B cell (primary cell): ENCODE data around the gene FXR1. TPM values are rescaled to one million over a fixed set of nuclear protein-coding genes. Genes with fewer than 3 reads are reported as not detected.

Source experiments
- ATAC-seq: fragments of 200-7000 bp; cut with Tn5 transposase; one replicate; pipeline ENCODE4 v1.10.0; 2021; ENCODE audit warnings: low read depth, mild to moderate bottlenecking, moderate number of reproducible peaks, moderate library complexity
- CTCF ChIA-PET: fragments of 350-600 bp; sonication (Branson Sonifier 250); formaldehyde crosslinking; loops from one replicate; lab custom pipeline; 2021; ENCODE audit warnings: antibody characterized with exemption, inconsistent platforms; lab: Charles Lee
- POLR2A ChIA-PET: fragments of 350-600 bp; sonication (Branson Sonifier 250); formaldehyde crosslinking; loops from one replicate; lab custom pipeline; 2021; ENCODE audit warnings: antibody characterized with exemption; lab: Charles Lee
- DNase-seq: peaks from one replicate; pipeline ENCODE4 v3.0.0; 2013
- H2AFZ ChIP-seq: 2 replicates; pipeline ENCODE4 v1.6.1; 2012; ENCODE audit warnings: mild to moderate bottlenecking, low read depth, low read length; ENCODE audit not compliant: insufficient read depth, poor library complexity, severe bottlenecking
- H3K27ac ChIP-seq, 2 donors: 1 replicate in 1 of 2; 2 replicates in 1 of 2; pipeline ENCODE4 v1.5.1; 2012 to 2013; ENCODE audit warnings: low read length in 2 of 2, mild to moderate bottlenecking in 2 of 2, moderate library complexity in 1 of 2
- H3K27me3 ChIP-seq, 4 experiments: fragments of 200-600 bp in 1 of 4; sonication (generic) in 1 of 4; replicated peaks in 1 of 4; 1 replicate in 2 of 4; 2 replicates in 2 of 4; pipeline versions ENCODE4 v1.6.1 to v1.7.0; 2013 to 2016; ENCODE audit warnings: low read length in 3 of 4, mild to moderate bottlenecking in 2 of 4, mixed read lengths in 1 of 4, moderate library complexity in 1 of 4; ENCODE audit not compliant: insufficient read depth in 4 of 4, control insufficient read depth in 3 of 4; ENCODE audit errors: control extremely low read depth in 1 of 4
- H3K36me3 ChIP-seq, 2 experiments: replicated peaks in 1 of 2; 1 replicate in 1 of 2; 2 replicates in 1 of 2; pipeline versions ENCODE4 v1.6.1 to v1.7.1; 2013; ENCODE audit warnings: low read length in 1 of 2; ENCODE audit not compliant: insufficient read depth in 2 of 2, control insufficient read depth in 1 of 2; ENCODE audit errors: control extremely low read depth in 1 of 2, extremely low read depth in 1 of 2
- H3K4me1 ChIP-seq, 2 donors: fragments of 200-600 bp in 1 of 2; sonication (generic) in 1 of 2; 1 replicate in 1 of 2; 2 replicates in 1 of 2; pipeline versions ENCODE4 v1.5.1 to v1.6.1; 2013 to 2017; ENCODE audit warnings: low read length in 2 of 2; ENCODE audit not compliant: control insufficient read depth in 2 of 2, insufficient read depth in 2 of 2
- H3K4me2 ChIP-seq: replicated peaks from 2 replicates; pipeline ENCODE3; 2012; ENCODE audit warnings: mild to moderate bottlenecking, low read depth, low read length; ENCODE audit not compliant: poor library complexity, severe bottlenecking
- H3K4me3 ChIP-seq, 5 experiments: fragments of 200-600 bp in 1 of 5; sonication (generic) in 1 of 5; 1 replicate in 3 of 5; 2 replicates in 2 of 5; pipeline versions ENCODE4 v1.5.1 to v1.7.0; 2011 to 2016; ENCODE audit warnings: low read length in 4 of 5, mild to moderate bottlenecking in 4 of 5, low read depth in 2 of 5, control low read depth in 1 of 5, moderate library complexity in 1 of 5; ENCODE audit not compliant: insufficient read depth in 1 of 5; ENCODE audit errors: control extremely low read depth in 1 of 5, extremely low read depth in 1 of 5
- H3K79me2 ChIP-seq: fragments of 200-600 bp; sonication (generic); one replicate; pipeline ENCODE4 v1.6.0; 2016; ENCODE audit warnings: low read length; ENCODE audit not compliant: control insufficient read depth, insufficient read depth
- H3K9ac ChIP-seq: fragments of 200-600 bp; sonication (generic); 2 replicates; pipeline ENCODE4 v1.6.1; 2017; ENCODE audit warnings: mild to moderate bottlenecking, low read length, moderate library complexity
- H3K9me3 ChIP-seq, 3 donors: one replicate each; pipeline versions ENCODE4 v1.6.1 to v1.7.1; 2013; ENCODE audit warnings: low read length in 2 of 3; ENCODE audit not compliant: control insufficient read depth in 2 of 3, insufficient read depth in 1 of 3; ENCODE audit errors: control extremely low read depth in 1 of 3
- H4K20me1 ChIP-seq: 2 replicates; pipeline ENCODE4 v1.6.0; 2012; ENCODE audit warnings: mild to moderate bottlenecking, low read length; ENCODE audit not compliant: insufficient read depth, control insufficient read depth, poor library complexity, severe bottlenecking
- H3K27ac Mint-ChIP-seq: one replicate; pipeline ENCODE4 v1.8.0; 2021; ENCODE audit warnings: mixed read lengths
- H3K27me3 Mint-ChIP-seq: one replicate; pipeline ENCODE4 v1.8.0; 2021; ENCODE audit warnings: mixed read lengths
- H3K4me1 Mint-ChIP-seq: one replicate; pipeline ENCODE4 v1.8.0; 2021; ENCODE audit warnings: mixed read lengths
- H3K4me3 Mint-ChIP-seq: one replicate; pipeline ENCODE4 v1.8.0; 2021; ENCODE audit warnings: mixed read lengths
- H3K9me3 Mint-ChIP-seq: one replicate; pipeline ENCODE4 v1.8.0; 2022; ENCODE audit warnings: mixed read lengths; ENCODE audit not compliant: insufficient read depth
- CTCF ChIP-seq: fragments of 200-600 bp; IDR thresholded peaks from one replicate; pipeline ENCODE4 v1.8.0; 2022; ENCODE audit warnings: antibody characterized with exemption, mild to moderate bottlenecking
- EZH2 ChIP-seq: IDR thresholded peaks from 2 replicates; pipeline ENCODE4 v1.6.1; 2012; ENCODE audit warnings: borderline replicate concordance, low read depth, mild to moderate bottlenecking, moderate library complexity, low read length; ENCODE audit not compliant: insufficient read depth, poor library complexity, severe bottlenecking
- intact Hi-C: fragments of 100-400 bp; cut with micrococcal nuclease; formaldehyde crosslinking; loops from one replicate; pipeline ENCODE4 v1.10.0; 2022
- polyA plus RNA-seq: library from polyadenylated mRNA; depleted of rRNA; stranded (reverse); fragments of >200 nt; gene quantifications from 2 replicates; pipeline ENCODE4 v1.2.3, GENCODE V29; 2012
- total RNA-seq, 2 donors: library from RNA; stranded (reverse); fragments of 120-200 nt in 1 of 2; gene quantifications; 1 replicate in 1 of 2; 2 replicates in 1 of 2; pipeline versions ENCODE4 v1.2.3 to v1.2.4, GENCODE V29; 2013 to 2022

FXR1 gene
- total and polyA plus RNA-seq, 2 donors (not counting 1 experiment from before 2014, with no cell fraction given) = 43.4 to 144 TPM

DNA sequence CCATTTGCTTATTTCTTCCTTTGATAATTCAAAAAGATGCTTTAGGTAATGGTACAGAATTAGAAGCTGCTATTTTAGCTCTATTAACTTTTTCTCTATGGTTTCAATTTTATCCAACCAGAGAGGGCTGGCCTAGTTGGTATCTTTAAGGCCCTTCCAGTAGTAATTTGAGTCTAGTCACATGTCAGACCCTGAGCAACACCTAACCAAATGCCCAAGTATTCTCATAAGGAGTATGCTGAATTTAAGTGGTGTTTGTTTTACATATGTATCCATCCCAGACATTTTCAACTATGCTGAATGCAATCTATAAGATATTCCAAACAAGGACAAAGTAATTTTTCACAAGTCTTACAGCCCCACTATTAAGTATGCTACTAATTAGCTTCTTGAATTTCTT lies 67.5 kb downstream of the FXR1 start:
- H3K9ac ChIP-seq = no peak overlapping the region
- no peaks in the 10 kb centered on the region for H3K79me2 ChIP-seq
- H3K4me3 Mint-ChIP-seq = no peak overlapping the region
- H3K4me3 ChIP-seq = no peak overlapping the region
- H2AFZ ChIP-seq = no peak overlapping the region
- H3K27me3 ChIP-seq = no peaks in the 10 kb centered on the region
- H3K9me3 ChIP-seq = no peaks in the 10 kb centered on the region
- H3K4me1 Mint-ChIP-seq = no peaks in the 10 kb centered on the region
- peaks cover 5 to 37% of the 10 kb centered on the region in 2 experiments for H3K36me3 ChIP-seq
- DNase-seq (no peak), ATAC-seq (no peak)
- H3K27ac Mint-ChIP-seq = peak overlapping the region; percentile 56
- no peaks in the 10 kb centered on the region for H3K9me3 Mint-ChIP-seq
- no peaks in the 10 kb centered on the region for H3K27me3 Mint-ChIP-seq
- TF ChIP-seq EZH2 (no peak), CTCF (no peak)
- ChIA-PET CTCF (no interaction called here), POLR2A (no interaction called here)
- peak overlapping the region in 1 of 2 donors; percentile 48 for H3K27ac ChIP-seq
- H3K4me1 ChIP-seq = no peaks in the 10 kb centered on the region
- no peaks in the 10 kb centered on the region for H4K20me1 ChIP-seq
- H3K4me2 ChIP-seq = no peak overlapping the region
- intact Hi-C loops = no loop called here

- Histone ChIP-seq H3K9me3 (no peaks in the 10 kb centered on the region), H2AFZ (no peak overlapping the region), H3K4me3 (no peak overlapping the region), H3K27me3 (no peaks in the 10 kb centered on the region), H3K4me1 (no peaks in the 10 kb centered on the region), H4K20me1 (no peaks in the 10 kb centered on the region), H3K36me3 (peaks cover 5 to 38% of the 10 kb centered on the region in 2 experiments), H3K79me2 (no peaks in the 10 kb centered on the region), H3K4me2 (no peak overlapping the region), H3K27ac (peak overlapping the region in 1 of 2 donors; percentile 14), H3K9ac (no peak overlapping the region)
- Mint-ChIP-seq H3K9me3 (no peaks in the 10 kb centered on the region), H3K27me3 (no peaks in the 10 kb centered on the region), H3K27ac (no peak overlapping the region), H3K4me3 (no peak overlapping the region), H3K4me1 (no peaks in the 10 kb centered on the region)
- ATAC-seq = no peak
- intact Hi-C loops = no loop called here
- ChIA-PET POLR2A (no interaction called here), CTCF (interaction anchor here (0.9 kb wide), 1 partner anchor 16 kb away, joined by 3 read pairs; no protein-coding TSS in a partner anchor)
- no peak for DNase-seq
- no peak for TF ChIP-seq CTCF
- no peak for TF ChIP-seq EZH2
These were observed 68.1 kb downstream of the FXR1 start for GRCh38 chr3:180980611-180981010.
